Endothelial cell of umbilical vein (primary cell): Measurements from ENCODE around the gene PACSIN2. TPM values are rescaled to one million over a fixed set of nuclear protein-coding genes. Genes with fewer than 3 reads are reported as not detected.

Experiments used
- BruUV-seq: library from RNA; stranded (reverse); fragments of 400-500 nt; replicated peaks from 2 replicates; lab custom pipeline; 2021; lab: Mats Ljungman, UMichigan
- CTCF ChIA-PET: fragments of 300-600, 350-600 bp; sonication (Branson Sonifier 250); formaldehyde crosslinking; loops from one replicate; lab custom pipeline; 2021; ENCODE audit warnings: antibody characterized with exemption, inconsistent platforms; lab: Charles Lee
- POLR2A ChIA-PET: fragments of 300-600, 350-600 bp; sonication (Branson Sonifier 250); formaldehyde crosslinking; loops from one replicate; lab custom pipeline; 2021; ENCODE audit warnings: antibody characterized with exemption, inconsistent platforms; lab: Charles Lee
- DNase-seq: peaks from one replicate; pipeline ENCODE4 v3.0.0-alpha.2; 2011; ENCODE audit warnings: low read depth, low spot score
- FAIRE-seq: peaks from 2 replicates; lab custom pipeline; 2011; peaks lifted over from hg19 to GRCh38; lab: Jason Lieb, UNC
- H2AFZ ChIP-seq: 2 replicates; pipeline ENCODE4 v1.6.0; 2012; ENCODE audit warnings: low read depth, low read length, control low read depth, inconsistent platforms
- H3K27ac ChIP-seq: 2 replicates; pipeline ENCODE4 v1.5.1; 2011; ENCODE audit warnings: low read depth, mild to moderate bottlenecking, control low read depth, low read length, moderate library complexity; ENCODE audit not compliant: insufficient read depth
- H3K27me3 ChIP-seq, 2 experiments: 2 replicates each; pipeline versions ENCODE4 v1.6.0 to v1.6.1; 2011; ENCODE audit warnings: low read length in 2 of 2, mixed read lengths in 1 of 2; ENCODE audit not compliant: control insufficient read depth in 2 of 2, insufficient read depth in 2 of 2
- H3K36me3 ChIP-seq, 2 experiments: 2 replicates in 1 of 2; 3 replicates in 1 of 2; pipeline ENCODE4 v1.5.1; 2011; ENCODE audit warnings: low read length in 2 of 2, mild to moderate bottlenecking in 1 of 2, moderate library complexity in 1 of 2; ENCODE audit not compliant: control insufficient read depth in 2 of 2, insufficient read depth in 2 of 2; ENCODE audit errors: extremely low read depth in 1 of 2
- H3K4me1 ChIP-seq: 3 replicates; pipeline ENCODE4 v1.5.1; 2011; ENCODE audit warnings: mild to moderate bottlenecking, low read length; ENCODE audit not compliant: control insufficient read depth, insufficient read depth; ENCODE audit errors: extremely low read depth
- H3K4me2 ChIP-seq: 2 replicates; pipeline ENCODE4 v1.6.1; 2011; ENCODE audit warnings: low read length, control low read depth, mixed read lengths; ENCODE audit not compliant: insufficient read depth
- H3K4me3 ChIP-seq, 3 experiments: fragments of 200-600 bp in 1 of 3; sonication (generic), shearing (Covaris generic) in 1 of 3; replicated peaks in 1 of 3; 2 replicates each; pipeline ENCODE4 v1.5.1; 2011 to 2016; ENCODE audit warnings: control low read depth in 3 of 3, low read length in 3 of 3, mild to moderate bottlenecking in 2 of 3, inconsistent platforms in 1 of 3, low read depth in 1 of 3, moderate library complexity in 1 of 3; ENCODE audit not compliant: insufficient read depth in 1 of 3
- H3K79me2 ChIP-seq: 2 replicates; pipeline ENCODE4 v1.6.0; 2012; ENCODE audit warnings: low read length, inconsistent platforms; ENCODE audit not compliant: control insufficient read depth, insufficient read depth
- H3K9ac ChIP-seq: replicated peaks from 2 replicates; pipeline ENCODE3; 2011; ENCODE audit warnings: low read length, control low read depth; ENCODE audit not compliant: insufficient read depth; ENCODE audit errors: extremely low read depth
- H3K9me1 ChIP-seq: replicated peaks from 3 replicates; pipeline ENCODE4 v1.6.0; 2011; ENCODE audit warnings: mild to moderate bottlenecking, low read length; ENCODE audit not compliant: control insufficient read depth, insufficient read depth; ENCODE audit errors: extremely low read depth
- H3K9me3 ChIP-seq: replicated peaks from 2 replicates; pipeline ENCODE4 v1.5.1; 2012; ENCODE audit warnings: low read length, inconsistent platforms; ENCODE audit not compliant: control insufficient read depth, insufficient read depth
- H4K20me1 ChIP-seq: replicated peaks from 2 replicates; pipeline ENCODE3; 2011; ENCODE audit warnings: mild to moderate bottlenecking, low read length; ENCODE audit not compliant: control insufficient read depth, insufficient read depth; ENCODE audit errors: extremely low read depth
- CTCF ChIP-seq, 2 donors: IDR thresholded peaks; 1 replicate in 1 of 2; 2 replicates in 1 of 2; pipeline ENCODE4 v1.5.1; 2011; ENCODE audit warnings: low read length in 2 of 2, mild to moderate bottlenecking in 2 of 2, moderate library complexity in 2 of 2, control low read depth in 1 of 2, inconsistent platforms in 1 of 2, low read depth in 1 of 2; ENCODE audit not compliant: insufficient read depth in 1 of 2; ENCODE audit errors: extremely low read depth in 1 of 2
- EZH2 ChIP-seq: IDR thresholded peaks from 2 replicates; pipeline ENCODE4 v1.6.1; 2012; ENCODE audit warnings: borderline replicate concordance, low read depth, mild to moderate bottlenecking, moderate library complexity, low read length, inconsistent platforms; ENCODE audit not compliant: severe bottlenecking
- FOS ChIP-seq: IDR thresholded peaks from 2 replicates; pipeline ENCODE4 v1.6.1; 2011; ENCODE audit warnings: mild to moderate bottlenecking, low read length, moderate library complexity, borderline replicate concordance; ENCODE audit not compliant: insufficient read depth
- GATA2 ChIP-seq: IDR thresholded peaks from 2 replicates; pipeline ENCODE4 v1.7.0; 2011; ENCODE audit warnings: low read depth, mild to moderate bottlenecking, moderate library complexity, mixed read lengths, low read length; ENCODE audit not compliant: insufficient read length, insufficient read depth
- JUN ChIP-seq: IDR thresholded peaks from 2 replicates; pipeline ENCODE4 v1.6.1; 2011; ENCODE audit warnings: borderline replicate concordance, low read depth; ENCODE audit not compliant: insufficient read length, insufficient read depth
- MAX ChIP-seq: IDR thresholded peaks from 2 replicates; pipeline ENCODE4 v1.6.1; 2011; ENCODE audit not compliant: insufficient read depth, insufficient read length
- MYC ChIP-seq: IDR thresholded peaks from one replicate; pipeline ENCODE4 v1.6.1; 2011; ENCODE audit warnings: mild to moderate bottlenecking, low read depth, low read length
- POLR2A ChIP-seq: IDR thresholded peaks from 2 replicates; pipeline ENCODE4 v1.6.1; 2012; ENCODE audit warnings: low read depth, mild to moderate bottlenecking, control low read depth, low read length
- POLR2AphosphoS5 ChIP-seq: IDR thresholded peaks from 2 replicates; pipeline ENCODE4 v1.6.1; 2012; ENCODE audit warnings: low read depth, mild to moderate bottlenecking, control low read depth, low read length, moderate library complexity; ENCODE audit not compliant: insufficient read depth
- dilution Hi-C: fragments of 300-500 bp; cut with MboI; formaldehyde crosslinking; loops from one replicate; pipeline ENCODE4 v1.15.0; 2019; ENCODE audit warnings: low sequenced_read_pairs; ENCODE audit not compliant: extremely low pct_ligation_motif_present
- intact Hi-C: fragments of 100-400 bp; cut with micrococcal nuclease; formaldehyde crosslinking; loops from one replicate; pipeline ENCODE4 v1.10.0; 2022
- polyA plus RNA-seq, 4 experiments: library from polyadenylated mRNA; depleted of rRNA in 3 of 4; stranded (reverse) in 3 of 4; unstranded in 1 of 4; fragments of >200 nt; gene quantifications; 2 replicates each; pipeline versions ENCODE4 v1.2.1 to v1.2.3, GENCODE V29; 2011 to 2012; ENCODE audit warnings: missing spikeins in 1 of 4
- total RNA-seq: library from RNA; stranded (reverse); gene quantifications from 2 replicates; pipeline ENCODE4 v1.2.3, GENCODE V29; 2021

PACSIN2 gene
- total and polyA plus RNA-seq, 2 donors (not counting 3 experiments of a cell fraction or from before 2014, with no cell fraction given), result 46.2 to 64.5 TPM

- intact Hi-C loops, result loop anchor here (2.0 kb wide), 1 partner anchor 35 kb away; the partner anchor contains the start of gene PACSIN2
- H3K27me3 ChIP-seq, result no peaks in the 10 kb centered on the region
- POLR2A ChIA-PET, result no interaction called here
- H3K79me2 ChIP-seq, result peaks cover 25% of the 10 kb centered on the region
- H3K9ac ChIP-seq, result no peak overlapping the region
- H3K36me3 ChIP-seq, result no peaks in the 10 kb centered on the region
- DNase-seq, result no peak
- H3K9me3 ChIP-seq, result no peaks in the 10 kb centered on the region
- H3K4me1 ChIP-seq, result peaks cover 11% of the 10 kb centered on the region
- TF ChIP-seq FOS (no peak), MAX (no peak), JUN (no peak), POLR2A (no peak), EZH2 (no peak), GATA2 (no peak), MYC (no peak), POLR2AphosphoS5 (no peak), CTCF (IDR thresholded peaks at IDR 0.05; ENCODE audit: extremely low read depth in 1 of 2, insufficient read depth in 1 of 2, low read depth in 1 of 2, low read length in 2 of 2) (no peak)
- FAIRE-seq, result no peak
- no peaks in the 10 kb centered on the region for H3K9me1 ChIP-seq
- dilution Hi-C loops, result no loop called here
- BruUV-seq, result no TSS peak
- peaks cover 2% of the 10 kb centered on the region for H4K20me1 ChIP-seq
- H2AFZ ChIP-seq, result no peak overlapping the region
- no peak overlapping the region for H3K27ac ChIP-seq
- H3K4me3 ChIP-seq, result no peak overlapping the region
- no peak overlapping the region for H3K4me2 ChIP-seq
- CTCF ChIA-PET, result interaction anchor here (0.7 to 1.8 kb wide), 2 partner anchors 11 to 25 kb away, joined by 3 to 4 read pairs; no protein-coding TSS in a partner anchor
Observed at GRCh38 chr22:42979606-42980005, 35.3 kb downstream of the PACSIN2 start.
